Measurements from ENCODE around the gene DCAF5.
"Not testable (repeated sequence)": the region's sequence is repeated elsewhere in the genome, so short reads cannot be mapped to it uniquely, and the experiment has no call there.

The DCAF5 gene

DNA sequence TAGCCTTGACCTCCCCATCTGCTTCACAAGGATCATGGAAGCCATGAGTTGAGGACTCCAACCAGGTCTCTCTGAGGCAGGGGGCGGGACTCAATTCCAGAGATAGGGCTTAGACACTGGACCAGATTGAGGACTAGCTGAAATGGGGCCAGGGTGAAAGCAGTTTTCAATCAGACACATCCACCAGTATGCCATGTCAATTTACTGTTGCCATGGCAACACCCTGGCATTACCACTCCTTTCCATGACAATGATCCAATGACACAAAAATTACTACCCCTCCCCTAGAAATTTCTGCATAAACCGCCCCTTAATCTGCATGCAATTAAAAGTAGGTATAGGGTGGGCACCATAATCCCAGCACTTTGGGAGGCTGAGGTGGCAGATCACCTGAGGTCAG lies 18.6 kb upstream of the DCAF5 start:
- H3K27me3 ChIP-seq (replicated peaks; ENCODE audit: control insufficient read depth, insufficient read depth, low read length, poor library complexity, severe bottlenecking) = no peaks in the 10 kb centered on the region
- DNase-seq = no peak
- H3K36me3 ChIP-seq (ENCODE audit: control insufficient read depth, insufficient read depth, low read length) = no peaks in the 10 kb centered on the region
- H3K4me1 ChIP-seq (ENCODE audit: control insufficient read depth, insufficient read depth, low read length, poor library complexity, severe bottlenecking) = no peaks in the 10 kb centered on the region
- no peaks in the 10 kb centered on the region for H3K9me3 ChIP-seq (ENCODE audit: control insufficient read depth, low read length)
- no peak overlapping the region for H3K27ac ChIP-seq (ENCODE audit: insufficient read depth, low read length, poor library complexity, severe bottlenecking)
- H3K4me3 ChIP-seq (ENCODE audit: insufficient read depth, low read depth, low read length, poor library complexity, severe bottlenecking) = no peak overlapping the region

DNA sequence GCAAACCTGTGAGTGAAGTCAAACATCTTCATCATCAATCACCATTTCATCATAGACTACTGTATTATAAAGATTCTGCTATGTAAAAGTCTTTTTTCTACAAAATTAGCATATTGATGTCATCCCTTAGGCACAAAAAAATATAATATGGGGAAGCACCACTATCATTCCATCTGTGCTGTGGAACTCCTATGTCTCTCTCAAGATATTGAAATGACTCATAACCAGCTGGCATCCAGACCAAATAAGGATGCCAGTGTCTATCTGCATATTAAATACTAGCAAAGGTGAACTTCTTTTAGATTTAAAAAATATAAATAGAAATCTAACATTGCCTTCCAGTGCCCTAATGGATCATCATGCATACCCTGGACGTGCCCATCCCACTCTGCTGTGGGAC lies 17.9 kb upstream of the DCAF5 start:
- no peaks in the 10 kb centered on the region for H3K4me1 ChIP-seq (ENCODE audit: control insufficient read depth, insufficient read depth, low read length, poor library complexity, severe bottlenecking)
- no peaks in the 10 kb centered on the region for H3K27me3 ChIP-seq (replicated peaks; ENCODE audit: control insufficient read depth, insufficient read depth, low read length, poor library complexity, severe bottlenecking)
- DNase-seq = no peak
- H3K27ac ChIP-seq (ENCODE audit: insufficient read depth, low read length, poor library complexity, severe bottlenecking) = no peak overlapping the region
- H3K9me3 ChIP-seq (ENCODE audit: control insufficient read depth, low read length) = no peaks in the 10 kb centered on the region
- no peaks in the 10 kb centered on the region for H3K36me3 ChIP-seq (ENCODE audit: control insufficient read depth, insufficient read depth, low read length)
- no peak overlapping the region for H3K4me3 ChIP-seq (ENCODE audit: insufficient read depth, low read depth, low read length, poor library complexity, severe bottlenecking)

DNA sequence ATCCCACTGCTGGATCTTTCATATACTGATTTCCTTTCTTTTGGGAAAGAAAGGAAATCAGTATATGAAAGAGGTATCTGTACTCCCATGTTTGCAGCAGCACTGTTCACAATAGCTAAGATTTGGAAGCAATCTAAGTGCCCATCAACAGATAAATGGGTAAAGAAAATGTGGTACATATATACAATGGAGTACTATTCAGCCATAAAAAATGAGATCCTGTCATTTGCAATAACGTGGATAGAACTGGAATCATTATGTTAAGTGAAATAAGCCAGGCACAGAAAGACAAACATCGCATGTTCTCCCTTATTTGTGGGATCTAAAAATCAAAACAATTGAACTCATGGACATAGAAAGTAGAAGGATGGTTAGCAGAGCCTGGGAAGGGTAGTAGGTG lies 12.9 kb upstream of the DCAF5 start:
- not testable (repeated sequence) for H3K9me3 ChIP-seq (ENCODE audit: control insufficient read depth, low read length); H3K4me3 ChIP-seq (ENCODE audit: insufficient read depth, low read depth, low read length, poor library complexity, severe bottlenecking); H3K27me3 ChIP-seq (replicated peaks; ENCODE audit: control insufficient read depth, insufficient read depth, low read length, poor library complexity, severe bottlenecking); H3K27ac ChIP-seq (ENCODE audit: insufficient read depth, low read length, poor library complexity, severe bottlenecking); H3K4me1 ChIP-seq (ENCODE audit: control insufficient read depth, insufficient read depth, low read length, poor library complexity, severe bottlenecking); DNase-seq; H3K36me3 ChIP-seq (ENCODE audit: control insufficient read depth, insufficient read depth, low read length)

DNA sequence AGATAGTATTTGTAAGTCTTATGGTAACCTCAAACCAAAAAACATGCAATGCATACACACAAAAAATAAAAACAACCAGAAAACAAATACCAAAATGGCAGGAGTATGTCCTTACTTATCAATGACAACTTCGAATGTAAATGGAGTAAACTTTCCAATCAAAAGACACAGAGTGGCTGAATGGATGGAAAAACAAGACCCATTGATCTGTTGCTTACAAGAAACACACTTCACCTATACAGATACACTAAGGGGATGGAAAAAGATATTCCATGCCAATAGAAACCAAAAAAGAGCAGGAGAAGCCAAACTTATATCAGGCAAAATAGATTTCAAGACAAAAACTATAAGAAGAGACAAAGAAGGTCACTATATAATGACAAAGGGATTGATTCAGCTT lies 8.7 kb upstream of the DCAF5 start:
- no peaks in the 10 kb centered on the region for H3K9me3 ChIP-seq (ENCODE audit: control insufficient read depth, low read length)
- H3K27ac ChIP-seq (ENCODE audit: insufficient read depth, low read length, poor library complexity, severe bottlenecking) = no peak overlapping the region
- H3K4me3 ChIP-seq (ENCODE audit: insufficient read depth, low read depth, low read length, poor library complexity, severe bottlenecking) = no peak overlapping the region
- DNase-seq = no peak
- H3K4me1 ChIP-seq (ENCODE audit: control insufficient read depth, insufficient read depth, low read length, poor library complexity, severe bottlenecking) = no peaks in the 10 kb centered on the region
- no peaks in the 10 kb centered on the region for H3K36me3 ChIP-seq (ENCODE audit: control insufficient read depth, insufficient read depth, low read length)
- no peaks in the 10 kb centered on the region for H3K27me3 ChIP-seq (replicated peaks; ENCODE audit: control insufficient read depth, insufficient read depth, low read length, poor library complexity, severe bottlenecking)

DNA sequence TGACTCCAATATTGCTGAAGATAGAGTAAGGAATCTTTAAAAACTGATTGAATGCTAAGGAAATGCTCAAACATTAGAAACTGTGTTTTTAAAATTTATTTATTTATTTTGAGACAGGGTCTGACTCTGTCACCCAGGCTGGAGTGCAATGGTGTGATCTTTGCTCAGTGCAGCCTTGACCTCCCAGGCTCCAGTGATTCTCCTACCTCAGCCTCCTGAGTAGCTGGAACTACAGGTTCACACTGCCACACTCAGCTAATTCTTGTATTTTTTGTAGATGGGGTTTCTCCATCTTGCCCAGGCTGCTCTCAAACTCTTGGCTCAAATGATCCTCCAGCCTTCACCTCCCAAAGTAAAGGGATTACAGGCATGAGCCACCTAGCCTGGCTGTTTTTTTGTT lies 3.3 kb upstream of the DCAF5 start:
- DNase-seq = no peak
- Histone ChIP-seq H3K4me1 (ENCODE audit: control insufficient read depth, insufficient read depth, low read length, poor library complexity, severe bottlenecking) (peaks cover 8% of the 10 kb centered on the region), H3K27ac (ENCODE audit: insufficient read depth, low read length, poor library complexity, severe bottlenecking) (no peak overlapping the region), H3K36me3 (ENCODE audit: control insufficient read depth, insufficient read depth, low read length) (no peaks in the 10 kb centered on the region), H3K27me3 (replicated peaks; ENCODE audit: control insufficient read depth, insufficient read depth, low read length, poor library complexity, severe bottlenecking) (no peaks in the 10 kb centered on the region), H3K9me3 (ENCODE audit: control insufficient read depth, low read length) (no peaks in the 10 kb centered on the region), H3K4me3 (ENCODE audit: insufficient read depth, low read depth, low read length, poor library complexity, severe bottlenecking) (no peak overlapping the region)

- H3K4me1 ChIP-seq (ENCODE audit: control insufficient read depth, insufficient read depth, low read length, poor library complexity, severe bottlenecking) = peaks cover 19% of the 10 kb centered on the region
- H3K27me3 ChIP-seq (replicated peaks; ENCODE audit: control insufficient read depth, insufficient read depth, low read length, poor library complexity, severe bottlenecking) = no peaks in the 10 kb centered on the region
- H3K36me3 ChIP-seq (ENCODE audit: control insufficient read depth, insufficient read depth, low read length) = no peaks in the 10 kb centered on the region
- no peak overlapping the region for H3K4me3 ChIP-seq (ENCODE audit: insufficient read depth, low read depth, low read length, poor library complexity, severe bottlenecking)
- no peak for DNase-seq
- no peak overlapping the region for H3K27ac ChIP-seq (ENCODE audit: insufficient read depth, low read length, poor library complexity, severe bottlenecking)
- H3K9me3 ChIP-seq (ENCODE audit: control insufficient read depth, low read length) = no peaks in the 10 kb centered on the region
Measured at GRCh38 chr14:69154779-69155178, 1.9 kb upstream of the DCAF5 start.

GRCh38 chr14:69153873-69154270 lies 953 bp upstream of the DCAF5 start:
- H3K27me3 ChIP-seq (replicated peaks; ENCODE audit: control insufficient read depth, insufficient read depth, low read length, poor library complexity, severe bottlenecking) = no peaks in the 10 kb centered on the region
- peaks cover 19% of the 10 kb centered on the region for H3K4me1 ChIP-seq (ENCODE audit: control insufficient read depth, insufficient read depth, low read length, poor library complexity, severe bottlenecking)
- H3K27ac ChIP-seq (ENCODE audit: insufficient read depth, low read length, poor library complexity, severe bottlenecking) = peak overlapping the region; percentile 79
- peak overlapping the region; percentile 98 for H3K4me3 ChIP-seq (ENCODE audit: insufficient read depth, low read depth, low read length, poor library complexity, severe bottlenecking)
- H3K9me3 ChIP-seq (ENCODE audit: control insufficient read depth, low read length) = no peaks in the 10 kb centered on the region
- no peaks in the 10 kb centered on the region for H3K36me3 ChIP-seq (ENCODE audit: control insufficient read depth, insufficient read depth, low read length)
- DNase-seq = no peak

- no peak for DNase-seq
- Histone ChIP-seq H3K9me3 (ENCODE audit: control insufficient read depth, low read length) (no peaks in the 10 kb centered on the region), H3K4me3 (ENCODE audit: insufficient read depth, low read depth, low read length, poor library complexity, severe bottlenecking) (peak overlapping the region; percentile 98)
Measured at GRCh38 chr14:69153152-69153872, 393 bp upstream of the DCAF5 start.

DNA sequence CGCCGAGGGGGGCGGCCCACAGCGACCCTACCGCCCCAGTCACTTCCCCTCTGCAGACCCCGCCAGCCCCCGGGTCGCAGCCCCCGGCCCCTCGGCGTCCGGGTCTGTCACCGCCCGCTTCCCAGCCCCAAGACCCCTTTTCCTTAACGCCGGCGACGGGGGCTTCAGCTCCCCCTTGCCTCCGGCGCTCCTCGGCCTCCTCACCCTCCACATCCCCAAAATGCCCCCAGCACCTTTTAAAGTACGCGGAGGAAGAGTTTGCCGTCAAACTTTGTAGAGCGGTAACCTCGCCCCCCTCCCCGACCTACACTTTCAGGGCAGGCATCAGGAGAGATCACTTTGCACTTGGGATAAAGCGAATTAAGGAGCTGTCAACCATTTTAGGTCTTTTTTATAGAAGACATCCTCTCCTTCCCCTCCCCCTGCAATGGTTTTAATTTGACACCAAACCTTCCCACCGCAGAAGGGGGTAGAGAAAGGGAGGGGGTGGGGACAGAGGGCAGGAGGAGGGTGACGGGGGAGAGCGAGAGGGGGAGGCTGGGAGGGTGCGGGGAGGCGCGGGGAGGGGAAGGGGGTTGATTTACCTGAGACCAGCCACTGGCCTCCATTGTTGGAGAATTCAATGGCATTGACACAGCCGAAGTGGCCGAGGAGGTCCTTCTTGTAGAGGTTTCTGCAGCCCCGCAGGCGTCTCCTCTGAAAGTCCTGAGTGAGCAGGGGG lies 578 bp downstream of the DCAF5 start:
- Histone ChIP-seq H3K27me3 (replicated peaks; ENCODE audit: control insufficient read depth, insufficient read depth, low read length, poor library complexity, severe bottlenecking) (no peaks in the 10 kb centered on the region), H3K9me3 (ENCODE audit: control insufficient read depth, low read length) (no peaks in the 10 kb centered on the region), H3K4me3 (ENCODE audit: insufficient read depth, low read depth, low read length, poor library complexity, severe bottlenecking) (peak overlapping the region; percentile 98), H3K27ac (ENCODE audit: insufficient read depth, low read length, poor library complexity, severe bottlenecking) (peak overlapping the region; percentile 79), H3K36me3 (ENCODE audit: control insufficient read depth, insufficient read depth, low read length) (peaks cover 3% of the 10 kb centered on the region), H3K4me1 (ENCODE audit: control insufficient read depth, insufficient read depth, low read length, poor library complexity, severe bottlenecking) (peaks cover 19% of the 10 kb centered on the region)
- DNase-seq = peak; percentile 25 to 44 (median 37)

More at GRCh38 chr14:69153152-69153872, 393 bp upstream of the DCAF5 start:
- Histone ChIP-seq H3K36me3 (ENCODE audit: control insufficient read depth, insufficient read depth, low read length) (peaks cover 3% of the 10 kb centered on the region), H3K27me3 (replicated peaks; ENCODE audit: control insufficient read depth, insufficient read depth, low read length, poor library complexity, severe bottlenecking) (no peaks in the 10 kb centered on the region), H3K4me1 (ENCODE audit: control insufficient read depth, insufficient read depth, low read length, poor library complexity, severe bottlenecking) (peaks cover 19% of the 10 kb centered on the region), H3K27ac (ENCODE audit: insufficient read depth, low read length, poor library complexity, severe bottlenecking) (peak overlapping the region; percentile 79)

- peak overlapping the region; percentile 98 for H3K4me3 ChIP-seq (ENCODE audit: insufficient read depth, low read depth, low read length, poor library complexity, severe bottlenecking)
- peak overlapping the region; percentile 79 for H3K27ac ChIP-seq (ENCODE audit: insufficient read depth, low read length, poor library complexity, severe bottlenecking)
- no peaks in the 10 kb centered on the region for H3K27me3 ChIP-seq (replicated peaks; ENCODE audit: control insufficient read depth, insufficient read depth, low read length, poor library complexity, severe bottlenecking)
- peak; percentile 64 to 72 (median 69) for DNase-seq
- H3K36me3 ChIP-seq (ENCODE audit: control insufficient read depth, insufficient read depth, low read length) = peaks cover 3% of the 10 kb centered on the region
- H3K9me3 ChIP-seq (ENCODE audit: control insufficient read depth, low read length) = no peaks in the 10 kb centered on the region
- peaks cover 19% of the 10 kb centered on the region for H3K4me1 ChIP-seq (ENCODE audit: control insufficient read depth, insufficient read depth, low read length, poor library complexity, severe bottlenecking)
Measured at GRCh38 chr14:69151458-69152180, 1.3 kb downstream of the DCAF5 start.

Measured in effector memory CD4-positive, alpha-beta T cell (primary cell).